Nucleus accumbens (tissue), 56 donors: ENCODE results near the gene RLIM.
"Not testable (repeated sequence)": the region's sequence is repeated elsewhere in the genome, so short reads cannot be mapped to it uniquely, and the experiment has no call there.

Source experiments
- DNase-seq, 56 donors: peaks; one replicate each; lab custom pipeline; 2025; lab: John Stamatoyannopoulos, UW

RLIM gene, protein sequence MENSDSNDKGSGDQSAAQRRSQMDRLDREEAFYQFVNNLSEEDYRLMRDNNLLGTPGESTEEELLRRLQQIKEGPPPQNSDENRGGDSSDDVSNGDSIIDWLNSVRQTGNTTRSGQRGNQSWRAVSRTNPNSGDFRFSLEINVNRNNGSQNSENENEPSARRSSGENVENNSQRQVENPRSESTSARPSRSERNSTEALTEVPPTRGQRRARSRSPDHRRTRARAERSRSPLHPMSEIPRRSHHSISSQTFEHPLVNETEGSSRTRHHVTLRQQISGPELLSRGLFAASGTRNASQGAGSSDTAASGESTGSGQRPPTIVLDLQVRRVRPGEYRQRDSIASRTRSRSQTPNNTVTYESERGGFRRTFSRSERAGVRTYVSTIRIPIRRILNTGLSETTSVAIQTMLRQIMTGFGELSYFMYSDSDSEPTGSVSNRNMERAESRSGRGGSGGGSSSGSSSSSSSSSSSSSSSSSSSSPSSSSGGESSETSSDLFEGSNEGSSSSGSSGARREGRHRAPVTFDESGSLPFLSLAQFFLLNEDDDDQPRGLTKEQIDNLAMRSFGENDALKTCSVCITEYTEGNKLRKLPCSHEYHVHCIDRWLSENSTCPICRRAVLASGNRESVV

DNA sequence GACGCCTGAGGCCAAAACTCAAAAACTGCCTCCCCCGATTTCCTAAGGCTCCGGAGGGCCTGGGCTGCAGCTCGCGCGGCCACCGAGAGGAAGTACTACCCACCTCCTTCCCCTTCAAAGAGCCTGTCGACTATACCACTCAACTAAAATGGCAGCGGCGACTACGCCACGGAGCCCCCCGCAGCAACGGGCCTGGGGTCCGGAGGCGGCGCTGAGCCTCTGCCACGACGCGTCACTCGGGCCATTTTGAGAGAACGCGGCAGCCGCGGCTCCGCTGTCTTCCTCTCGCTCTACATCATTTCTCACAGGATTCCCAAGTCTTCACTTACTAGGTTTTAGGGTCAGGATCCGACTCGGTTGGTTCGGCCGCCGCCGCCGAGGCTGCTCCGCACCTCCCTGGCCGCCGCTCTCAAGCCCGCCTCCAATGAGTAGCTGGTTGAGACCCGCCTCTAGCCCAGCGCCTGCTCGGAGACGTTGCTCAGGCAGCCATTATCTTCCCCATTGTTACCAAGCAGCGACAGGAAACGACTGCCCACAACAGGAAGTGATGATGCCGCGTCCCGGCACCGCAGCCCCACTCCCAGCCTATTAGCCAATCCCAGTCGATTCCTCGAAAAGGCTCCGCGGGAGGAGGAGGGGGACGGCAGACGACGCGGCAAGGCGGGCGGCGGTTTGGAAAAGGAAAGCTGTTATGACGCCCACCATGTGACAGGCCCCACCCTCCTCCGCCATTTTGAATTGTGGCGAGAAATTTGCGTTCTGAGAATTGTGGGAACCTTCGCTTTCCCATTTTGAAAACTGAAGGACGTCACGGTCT, at the start of gene RLIM:
Gene RLIM (minus strand): TSS at position 532 of the 817 bp plus-strand sequence. CDS start 18,647 bp downstream, outside the sequence.
- DNase-seq = peak; percentile 20 to 95 (median 88)

DNA sequence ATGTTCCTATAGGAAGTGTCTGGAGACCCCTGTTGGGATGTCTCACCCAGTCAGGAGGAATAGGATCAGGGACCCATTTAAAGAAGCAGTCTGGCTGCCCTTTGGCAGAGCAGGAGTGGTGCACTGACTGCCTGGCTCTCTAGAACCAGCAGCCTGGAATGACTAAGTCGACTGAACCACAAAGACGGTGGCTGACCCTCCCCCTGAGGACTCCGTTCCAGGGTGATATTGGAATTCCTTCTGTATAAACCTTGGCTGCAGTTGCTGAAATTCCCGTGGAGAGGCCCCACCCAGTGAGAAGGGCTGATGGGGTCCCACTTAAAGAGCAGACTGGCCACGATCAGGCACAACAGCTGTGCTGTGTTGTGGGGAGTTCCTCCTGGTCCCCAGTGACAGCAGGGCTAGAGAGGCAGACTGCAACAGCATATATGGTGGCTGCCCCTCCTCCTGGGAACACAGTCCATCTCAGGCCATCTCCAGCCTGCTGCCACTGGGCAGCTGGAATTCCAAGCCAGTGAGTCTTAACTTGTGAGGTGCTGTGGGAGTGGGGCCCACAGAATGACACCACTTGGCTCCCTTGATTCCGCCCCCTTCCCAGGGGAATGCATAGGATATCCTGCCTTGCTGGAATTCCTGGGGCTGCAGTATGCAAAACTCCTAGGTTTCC, 41.8 kb upstream of the RLIM start:
- DNase-seq = no peak

DNA sequence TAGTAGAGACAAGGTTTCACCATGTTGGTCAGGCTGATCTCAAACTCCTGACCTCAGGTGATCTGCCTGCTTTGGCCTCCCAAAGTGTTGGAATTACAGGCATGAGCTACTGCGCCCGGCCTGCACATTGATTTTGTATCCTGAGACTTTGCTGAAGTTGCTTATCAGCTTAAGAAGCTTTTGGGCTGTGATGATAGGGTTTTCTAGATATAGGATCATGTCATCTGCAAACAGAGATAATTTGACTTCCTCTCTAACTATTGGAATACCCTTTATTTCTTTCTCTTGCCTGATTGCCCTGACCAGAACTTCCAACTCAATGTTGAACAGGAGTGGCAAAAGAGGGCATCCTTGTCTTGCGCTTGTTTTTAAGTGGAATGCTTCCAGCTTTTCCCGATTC, 40.5 kb upstream of the RLIM start:
- DNase-seq = not testable (repeated sequence)

DNA sequence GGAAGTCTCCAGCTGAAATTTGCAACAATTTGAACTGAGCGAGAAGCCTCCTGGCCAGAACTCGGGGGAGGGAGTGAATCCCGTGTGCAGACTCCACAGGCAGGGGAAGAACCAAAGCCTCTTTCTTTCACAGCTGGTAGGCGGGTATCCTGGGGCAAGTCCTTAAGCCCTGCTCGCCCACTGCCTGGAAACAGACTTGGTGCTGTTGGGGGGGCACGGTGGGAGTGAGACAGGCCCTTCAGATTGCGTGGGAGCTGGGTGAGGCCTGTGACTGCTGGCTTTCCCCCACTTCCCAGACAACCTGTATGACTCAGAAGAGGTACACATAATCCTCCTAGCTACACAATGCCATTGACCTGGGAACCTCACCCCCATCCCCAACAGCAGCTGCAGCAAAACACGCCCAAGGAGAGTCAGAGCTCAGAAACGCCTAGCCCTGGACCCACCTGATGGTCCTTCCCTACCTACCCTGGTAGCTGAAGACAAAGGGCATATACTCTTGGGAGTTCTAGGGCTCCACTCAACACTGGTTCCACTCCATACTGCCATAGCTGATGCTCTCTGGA, 22.4 kb upstream of the RLIM start:
- DNase-seq = no peak

DNA sequence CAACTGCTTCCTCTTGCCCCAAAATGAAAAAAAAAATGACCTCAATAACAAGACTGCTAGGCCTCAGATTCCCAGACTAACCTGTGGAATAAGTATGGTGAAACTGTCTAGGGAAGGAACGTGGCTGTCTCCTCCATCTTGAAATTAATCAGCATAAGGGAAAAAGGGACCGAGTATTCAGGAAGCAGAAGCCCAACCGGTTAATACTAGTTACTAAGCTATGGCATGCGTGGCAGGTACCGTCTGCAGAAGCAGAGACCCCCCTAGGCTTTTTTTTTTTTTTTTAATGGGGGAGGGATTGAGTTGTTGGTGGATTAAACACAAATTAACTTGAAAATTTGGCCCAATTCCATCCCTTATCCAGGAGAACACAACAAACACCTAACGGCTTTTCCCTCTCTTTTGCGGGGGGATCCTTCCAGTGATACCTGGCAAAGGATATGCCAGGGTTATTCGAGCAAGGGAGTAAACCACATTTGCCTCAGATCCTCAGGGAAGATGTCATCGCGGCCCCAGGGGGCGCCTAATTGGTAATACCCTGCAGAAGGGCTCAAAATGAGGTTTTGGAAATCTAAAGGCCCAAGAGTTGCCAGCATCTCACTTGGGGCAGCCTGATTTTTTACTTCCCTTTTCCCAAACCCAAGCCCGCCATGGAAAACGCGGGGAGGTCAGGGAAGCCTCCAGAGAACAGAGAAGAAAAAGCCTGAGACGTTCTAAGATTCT, 893 bp downstream of the RLIM start:
- peak in 16 of 56 donors; percentile 0 to 32 (median 8) for DNase-seq

DNA sequence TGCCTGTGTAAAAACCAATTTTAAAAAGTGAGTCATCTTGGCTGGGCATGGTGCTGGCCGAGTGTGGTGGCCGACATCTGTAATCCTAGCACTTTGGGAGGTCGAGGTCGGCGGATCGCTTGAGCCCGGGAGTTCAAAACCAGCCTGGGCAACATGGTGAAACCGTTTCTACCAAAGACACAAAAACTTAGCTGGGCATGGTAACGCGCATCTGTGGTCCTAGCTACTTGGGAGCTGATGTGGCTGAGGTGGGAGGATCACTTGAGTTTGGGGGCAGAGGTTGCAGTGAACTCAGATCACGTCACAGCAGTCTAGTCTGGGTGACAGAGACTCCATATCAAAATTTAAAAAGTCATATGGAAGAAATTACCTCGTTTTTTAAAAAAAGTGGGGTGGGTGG, 7.6 kb downstream of the RLIM start:
- no peak for DNase-seq

DNA sequence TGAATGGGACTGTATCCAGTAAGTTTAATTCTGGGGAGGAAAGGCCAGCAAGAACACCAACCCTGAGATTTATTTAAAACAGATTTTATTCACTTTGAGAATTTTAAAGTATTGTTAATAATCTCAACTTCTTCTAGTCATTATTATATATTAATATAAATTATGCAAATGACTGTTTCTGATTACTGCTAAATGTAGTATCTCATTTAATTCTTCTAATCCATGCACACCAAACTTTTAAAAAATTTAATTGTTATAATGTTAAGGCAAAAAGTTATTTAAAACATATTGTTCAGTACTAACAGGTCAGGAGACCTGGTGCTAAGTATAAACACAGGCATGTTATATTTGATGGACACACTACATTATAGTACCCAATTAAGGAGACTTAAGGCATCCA, 8.1 kb downstream of the RLIM start:
- DNase-seq = no peak

DNA sequence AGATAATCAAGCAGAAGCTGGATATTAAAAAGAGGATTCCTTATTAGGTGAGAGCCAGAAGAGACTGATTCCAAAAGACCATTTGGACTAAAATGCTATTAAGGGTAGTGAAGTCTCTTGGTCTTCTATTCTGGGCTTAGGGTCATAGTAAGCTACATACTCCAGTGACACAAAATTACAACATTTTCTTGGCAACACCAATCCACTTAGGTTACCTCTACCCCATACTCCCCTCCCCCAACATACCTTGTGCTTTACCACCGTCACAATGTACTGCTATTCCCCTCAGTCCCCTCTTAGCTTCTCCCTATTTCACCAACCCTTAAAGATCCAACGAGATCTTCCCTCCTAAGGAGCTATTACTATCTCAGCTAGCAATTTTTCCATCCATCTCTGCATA, 11.4 kb downstream of the RLIM start:
- DNase-seq = no peak

DNA sequence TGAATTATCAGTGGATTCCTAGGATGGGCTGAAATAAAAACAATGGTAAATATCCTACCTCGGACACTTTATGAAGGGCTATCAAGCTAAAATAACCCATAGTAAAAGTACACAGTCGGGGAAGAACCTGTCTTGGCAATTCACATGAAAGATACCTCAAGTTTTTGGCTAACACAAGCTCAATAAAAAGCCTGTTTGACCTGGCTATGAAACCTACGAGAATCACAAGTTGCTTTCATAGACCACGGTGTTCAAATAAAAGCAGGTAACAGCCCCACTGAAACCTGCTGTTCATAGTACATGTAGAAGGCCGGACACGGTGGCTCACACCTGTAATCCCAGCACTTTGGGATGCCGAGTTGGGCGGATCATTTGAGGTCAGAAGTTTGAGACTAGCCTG, 12.3 kb downstream of the RLIM start:
- DNase-seq = no peak

DNA sequence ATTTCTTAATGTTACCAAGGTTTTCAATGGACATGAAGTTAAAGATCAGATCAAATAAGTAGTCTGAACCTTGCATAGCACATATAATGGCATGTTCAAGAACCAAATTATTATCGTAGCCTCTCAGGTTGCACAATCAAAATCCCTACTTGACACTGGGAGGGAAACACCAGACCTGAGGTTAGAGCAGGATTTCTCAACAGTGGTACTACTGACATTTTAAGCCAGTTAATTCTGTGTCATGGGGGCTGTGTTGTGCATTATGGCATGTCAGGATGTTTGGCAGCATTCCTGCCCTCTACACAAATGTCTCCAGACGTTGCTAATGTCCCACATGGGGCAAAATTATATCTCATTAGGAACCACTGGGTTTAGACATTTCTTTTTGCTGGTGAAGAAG, 20.8 kb downstream of the RLIM start:
- no peak for DNase-seq

DNA sequence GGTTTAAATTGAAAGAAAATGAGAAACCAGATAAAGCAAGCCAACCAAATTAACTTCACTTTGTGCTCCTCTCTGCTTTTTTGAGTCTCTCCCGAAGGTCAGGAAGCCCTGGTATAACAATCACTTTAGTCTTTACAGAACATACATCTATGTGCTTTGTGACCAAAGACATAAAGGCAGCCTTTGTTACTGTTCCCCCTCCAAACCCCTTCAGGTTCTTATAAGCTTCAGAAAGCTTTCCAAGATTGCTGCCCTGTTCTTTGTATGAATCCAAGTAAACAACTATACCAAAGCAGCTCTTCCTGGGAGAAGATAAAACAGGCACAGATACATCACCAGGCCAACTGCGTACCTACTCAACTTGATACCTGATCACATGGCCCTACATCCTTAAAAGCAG, 28.7 kb downstream of the RLIM start:
- DNase-seq = no peak

DNA sequence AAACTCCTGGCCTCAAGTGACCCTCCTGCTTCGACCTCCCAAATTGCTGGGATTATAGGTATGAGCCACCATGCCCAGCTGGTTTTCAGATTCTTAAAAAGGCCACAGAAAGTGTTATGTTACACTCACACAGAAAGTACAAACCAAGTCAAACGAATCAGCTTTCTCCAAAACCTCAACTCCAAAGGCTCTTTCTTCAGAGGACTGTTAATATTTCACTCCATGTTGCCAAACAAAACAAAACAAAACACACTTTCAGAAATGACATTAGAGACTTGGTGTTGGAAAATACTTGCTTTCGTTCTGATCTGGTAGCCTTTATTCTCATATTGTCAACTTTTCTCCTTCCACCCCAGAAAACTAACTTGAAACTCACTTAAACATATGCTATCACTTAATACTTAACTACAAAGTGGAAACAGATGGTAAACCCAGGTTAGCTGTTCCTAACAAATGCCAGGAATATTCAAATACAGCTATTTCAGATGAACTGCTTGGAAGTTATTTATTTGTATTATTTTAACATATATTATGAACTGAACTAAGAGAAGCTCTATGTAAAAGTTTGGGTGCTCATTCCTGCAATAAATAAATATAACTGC, 34.7 kb downstream of the RLIM start:
- no peak for DNase-seq

DNA sequence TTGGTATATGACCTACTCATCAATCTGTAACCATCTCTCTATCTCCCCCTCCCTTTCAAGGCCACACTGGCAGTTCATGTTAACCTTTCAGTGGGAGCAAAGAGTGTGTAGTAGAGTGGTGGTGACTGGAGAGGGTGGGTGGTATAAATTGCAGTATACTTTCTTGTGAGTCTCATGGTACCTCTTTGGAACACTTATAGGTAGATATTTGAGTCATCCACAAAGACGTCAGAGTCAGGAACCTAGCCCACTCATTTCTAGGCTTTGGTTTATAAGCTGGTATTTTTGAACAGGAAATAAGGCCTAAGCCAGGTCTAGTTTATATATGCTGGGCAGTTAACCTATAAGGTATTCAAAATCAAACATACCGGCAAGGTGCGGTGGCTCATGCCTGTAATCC, 36.3 kb downstream of the RLIM start:
- DNase-seq = no peak

DNA sequence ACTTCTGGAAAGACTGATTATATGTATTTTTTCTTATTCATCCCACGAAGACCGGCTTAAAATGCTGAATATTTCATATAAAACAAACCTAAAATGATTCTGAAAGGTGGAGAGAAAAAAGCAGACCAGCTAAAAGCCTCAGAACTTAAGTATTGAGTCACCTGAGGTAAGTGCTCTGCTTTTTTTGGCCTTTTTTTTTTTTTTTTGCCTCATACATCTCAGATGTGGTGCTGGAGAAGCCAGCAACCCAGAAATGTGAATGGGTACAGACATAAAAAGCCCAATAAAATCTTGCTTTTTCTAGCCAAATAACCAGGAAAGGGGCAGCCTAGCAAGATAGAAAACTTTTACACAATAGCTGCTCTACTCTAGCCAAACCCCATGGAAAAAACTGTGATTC, 57.0 kb downstream of the RLIM start:
- no peak for DNase-seq

DNA sequence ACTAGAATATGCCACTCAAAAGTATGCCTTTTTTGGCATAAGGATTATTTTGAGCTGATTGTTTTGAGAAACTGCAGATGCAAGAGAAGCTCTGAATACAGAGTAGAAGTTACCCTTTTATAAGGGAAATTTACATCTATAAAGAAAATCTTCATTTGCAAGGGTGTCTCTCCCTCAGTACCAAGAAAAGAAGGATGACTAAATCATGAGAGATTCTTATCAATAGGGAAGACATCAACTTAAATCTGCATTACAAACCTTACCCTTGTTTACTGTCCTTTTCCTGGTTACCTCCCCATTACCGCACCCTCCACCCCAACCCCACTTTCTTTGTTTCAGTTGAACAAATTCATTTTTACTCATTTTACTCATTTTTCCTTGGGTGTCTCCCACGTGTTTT, 62.5 kb downstream of the RLIM start:
- DNase-seq = no peak

DNA sequence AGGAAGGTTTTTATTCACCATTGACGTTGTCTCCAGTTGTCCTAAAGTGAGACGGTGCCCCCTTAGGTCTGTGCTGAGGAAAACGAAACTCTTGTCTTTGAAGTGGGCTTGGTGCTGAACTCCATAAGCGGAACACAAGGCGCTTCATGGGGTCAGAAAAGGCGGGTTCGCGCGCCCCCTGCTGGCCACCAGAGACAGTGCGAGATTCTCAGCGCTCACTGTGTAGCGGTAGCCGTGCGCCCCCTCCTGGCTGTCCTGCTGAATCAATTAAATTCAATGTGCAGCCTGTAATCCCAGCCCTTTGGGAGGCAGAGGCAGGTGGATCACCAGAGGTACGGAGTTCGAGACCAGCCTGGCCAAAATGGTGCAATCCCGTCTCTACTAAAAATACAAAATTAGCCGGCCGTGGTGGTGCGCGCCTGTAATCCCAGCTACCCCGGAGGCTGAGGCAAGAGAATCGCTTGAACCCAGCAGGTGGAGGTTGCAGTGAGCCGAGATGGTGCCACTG, 64.1 kb downstream of the RLIM start:
- peak in 53 of 56 donors; percentile 0 to 86 (median 54) for DNase-seq

DNA sequence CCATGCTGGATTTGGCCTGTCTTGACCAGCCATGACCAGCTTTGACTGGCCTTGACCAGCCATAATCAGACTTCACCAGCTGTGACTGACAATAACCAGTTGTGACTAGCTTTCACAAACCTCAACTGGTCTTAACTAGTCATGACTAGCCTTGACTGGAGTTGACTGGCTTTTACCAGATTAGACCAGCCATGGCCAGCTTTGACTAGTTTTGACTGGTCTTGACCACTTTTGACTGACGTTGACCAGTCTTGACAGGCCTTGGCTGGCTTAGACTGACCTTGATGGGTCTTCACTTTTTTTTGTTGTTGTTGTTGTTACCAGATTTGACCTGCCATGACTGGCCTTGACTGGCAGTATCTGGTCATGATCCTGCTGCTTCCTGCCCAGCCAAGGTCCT, 67.4 kb downstream of the RLIM start:
- DNase-seq = no peak

DNA sequence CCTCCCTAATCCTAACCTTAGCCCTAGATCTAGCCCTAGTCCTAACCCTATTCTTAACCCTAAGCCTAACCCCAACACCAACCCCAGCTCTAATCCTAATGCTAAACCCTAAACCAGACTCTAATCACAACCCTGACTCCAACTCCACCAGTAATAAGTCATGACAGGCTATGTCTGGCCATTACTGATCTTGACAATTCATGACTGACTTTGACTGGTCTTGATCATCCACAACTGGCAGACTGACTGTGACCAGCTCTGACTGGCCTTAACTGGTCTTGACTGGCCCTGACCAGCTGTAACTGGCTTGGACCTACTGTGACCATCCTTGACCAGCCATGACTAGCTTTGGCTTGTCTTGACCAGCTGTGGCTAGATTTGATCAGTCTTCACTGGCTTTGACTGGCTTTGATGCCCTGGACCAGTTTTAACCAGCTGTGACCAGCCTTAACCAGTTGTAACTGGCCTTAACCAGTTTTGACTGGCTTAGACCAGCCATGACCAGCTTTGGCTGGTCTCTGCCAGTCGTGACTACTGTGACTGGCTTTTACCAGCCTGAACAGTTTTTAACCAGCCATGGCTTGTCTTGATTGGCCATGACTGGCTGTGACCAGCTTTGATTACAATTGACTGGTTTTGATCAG, 68.4 kb downstream of the RLIM start:
- DNase-seq = no peak
